Measurements from ENCODE around the gene GPR156.

GPR156 gene

DNA sequence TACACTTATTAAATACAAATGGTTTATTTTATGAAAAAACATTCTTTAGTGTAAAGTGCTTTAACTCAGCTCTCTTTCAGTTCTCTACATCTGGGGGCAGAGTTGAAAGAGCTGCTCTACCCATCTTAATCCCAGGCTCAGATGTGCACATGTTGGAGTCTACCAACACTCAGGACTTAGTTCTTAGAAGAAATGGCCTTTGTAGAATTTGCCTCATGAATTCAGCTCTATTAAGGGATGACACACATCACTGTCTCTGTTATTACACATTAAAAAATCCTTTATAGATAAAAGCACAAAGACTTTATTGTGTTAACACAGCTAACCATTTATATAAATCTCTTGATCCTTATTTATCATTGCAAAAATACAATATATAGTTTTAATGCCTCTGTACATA lies 159.0 kb downstream of the GPR156 start:
- ATAC-seq (no peak), DNase-seq (no peak)
- Mint-ChIP-seq H3K4me3 (no peak overlapping the region), H3K27ac (no peak overlapping the region), H3K9me3 (no peaks in the 10 kb centered on the region), H3K36me3 (ENCODE audit: low read depth) (no peaks in the 10 kb centered on the region), H3K27me3 (no peaks in the 10 kb centered on the region), H3K4me1 (no peaks in the 10 kb centered on the region)

DNA sequence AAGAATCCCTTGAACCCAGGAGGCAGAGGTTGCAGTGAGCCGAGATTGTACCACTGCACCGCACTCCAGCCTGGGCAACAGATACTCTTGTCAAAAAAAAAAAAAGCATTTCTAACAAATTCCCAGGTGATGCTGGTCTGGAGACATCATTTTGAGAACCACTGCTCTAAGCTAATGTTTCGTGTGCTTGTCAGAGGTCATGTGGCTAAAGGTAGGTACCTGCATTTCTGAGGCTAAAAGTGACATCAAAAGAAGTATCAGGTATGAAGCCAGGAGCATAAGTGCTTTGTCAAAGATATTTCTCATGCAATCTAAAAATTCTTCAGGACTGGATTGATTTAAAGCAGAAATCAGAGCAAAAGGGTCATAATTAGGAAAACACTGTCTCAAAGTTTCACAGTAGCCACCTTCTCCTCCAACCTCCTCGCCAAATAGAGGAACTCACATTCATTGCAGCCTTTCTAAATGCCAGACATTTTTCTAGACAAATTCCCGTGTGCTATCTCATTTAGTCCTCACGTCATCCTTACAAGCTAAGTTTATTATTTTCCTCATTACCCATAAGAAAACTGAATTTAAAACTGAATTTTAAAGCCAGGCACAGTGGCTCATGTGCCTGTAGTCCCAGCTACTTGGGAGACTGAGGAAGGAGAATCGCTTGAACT lies 165.0 kb downstream of the GPR156 start:
- H3K9me3 Mint-ChIP-seq = peaks cover 10% of the 10 kb centered on the region
- no peaks in the 10 kb centered on the region for H3K4me1 Mint-ChIP-seq
- H3K36me3 Mint-ChIP-seq (ENCODE audit: low read depth) = peaks cover 3% of the 10 kb centered on the region
- ATAC-seq (no peak), DNase-seq (no peak)
- H3K4me3 Mint-ChIP-seq = no peak overlapping the region
- no peak overlapping the region for H3K27ac Mint-ChIP-seq
- no peaks in the 10 kb centered on the region for H3K27me3 Mint-ChIP-seq
